ENCODE results near the gene RNF222. TPM values are rescaled to one million over a fixed set of nuclear protein-coding genes. Genes with fewer than 3 reads are reported as not detected.
"Not testable (repeated sequence)": the region's sequence is repeated elsewhere in the genome, so short reads cannot be mapped to it uniquely, and the experiment has no call there.

RNF222 gene
- total and polyA plus RNA-seq, 8 donors = 1.5 TPM; not detected in 7

GRCh38 chr17:8401107-8401506 lies 3.5 kb upstream of the RNF222 start:
- Histone ChIP-seq H3K9me3 (no peaks in the 10 kb centered on the region), H3K4me3 (no peak overlapping the region), H3K27me3 (peaks cover 0 to 53% (median 16%) of the 10 kb centered on the region in 3 donors), H3K36me3 (no peaks in the 10 kb centered on the region), H3K4me1 (no peaks in the 10 kb centered on the region), H3K27ac (no peak overlapping the region)
- intact Hi-C loops (cut with DNase I; ENCODE audit: low total_unique reads) = no loop called here
- no peak for TF ChIP-seq CTCF (IDR thresholded peaks at IDR 0.05)
- TF ChIP-seq EP300 (IDR thresholded peaks at IDR 0.05) = no peak
- no peak for TF ChIP-seq POLR2AphosphoS5 (IDR thresholded peaks at IDR 0.05)
- no peak for TF ChIP-seq POLR2A (IDR thresholded peaks at IDR 0.05)
- DNase-seq = no peak
- WGBS, 5 donors = 76 to 86% (median 82%) methylated on average over 2 of the region's 2 CpGs

- no peak for TF ChIP-seq POLR2A (IDR thresholded peaks at IDR 0.05)
- no peak for DNase-seq
- intact Hi-C loops (cut with DNase I; ENCODE audit: low total_unique reads) = no loop called here
- peaks cover 0 to 59% (median 25%) of the 10 kb centered on the region in 3 donors for H3K27me3 ChIP-seq
- H3K27ac ChIP-seq = no peak overlapping the region
- H3K9me3 ChIP-seq = no peaks in the 10 kb centered on the region
- no peak overlapping the region for H3K4me3 ChIP-seq
- H3K36me3 ChIP-seq = no peaks in the 10 kb centered on the region
- no peaks in the 10 kb centered on the region for H3K4me1 ChIP-seq
- 54 to 67% (median 60%) methylated on average over 6 of the region's 6 CpGs for WGBS, 5 donors
Observed at GRCh38 chr17:8398980-8399379, 1.4 kb upstream of the RNF222 start.

DNA sequence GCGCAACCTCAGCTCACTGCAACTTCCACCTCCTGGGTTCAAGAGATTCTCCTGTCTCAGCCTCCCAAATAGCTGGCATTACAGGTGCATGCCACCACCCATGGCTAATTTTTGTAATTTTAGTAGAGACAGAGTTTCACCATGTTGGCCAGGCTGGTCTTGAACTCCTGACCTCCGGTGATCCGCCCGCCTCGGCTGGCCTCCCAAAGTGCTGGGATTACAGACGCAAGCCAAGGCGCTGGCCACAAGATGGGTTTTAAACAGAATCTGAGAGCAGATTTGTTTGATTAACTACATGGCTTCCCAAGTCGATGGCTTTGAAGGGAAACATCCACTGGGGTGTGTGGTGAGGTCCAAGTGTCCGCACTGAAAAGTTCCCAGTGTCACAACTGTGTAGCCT lies 3.1 kb downstream of the RNF222 start:
- intact Hi-C loops (cut with DNase I; ENCODE audit: low total_unique reads) = not testable (repeated sequence)
- peaks cover 0 to 73% (median 25%) of the 10 kb centered on the region in 3 donors for H3K27me3 ChIP-seq

DNA sequence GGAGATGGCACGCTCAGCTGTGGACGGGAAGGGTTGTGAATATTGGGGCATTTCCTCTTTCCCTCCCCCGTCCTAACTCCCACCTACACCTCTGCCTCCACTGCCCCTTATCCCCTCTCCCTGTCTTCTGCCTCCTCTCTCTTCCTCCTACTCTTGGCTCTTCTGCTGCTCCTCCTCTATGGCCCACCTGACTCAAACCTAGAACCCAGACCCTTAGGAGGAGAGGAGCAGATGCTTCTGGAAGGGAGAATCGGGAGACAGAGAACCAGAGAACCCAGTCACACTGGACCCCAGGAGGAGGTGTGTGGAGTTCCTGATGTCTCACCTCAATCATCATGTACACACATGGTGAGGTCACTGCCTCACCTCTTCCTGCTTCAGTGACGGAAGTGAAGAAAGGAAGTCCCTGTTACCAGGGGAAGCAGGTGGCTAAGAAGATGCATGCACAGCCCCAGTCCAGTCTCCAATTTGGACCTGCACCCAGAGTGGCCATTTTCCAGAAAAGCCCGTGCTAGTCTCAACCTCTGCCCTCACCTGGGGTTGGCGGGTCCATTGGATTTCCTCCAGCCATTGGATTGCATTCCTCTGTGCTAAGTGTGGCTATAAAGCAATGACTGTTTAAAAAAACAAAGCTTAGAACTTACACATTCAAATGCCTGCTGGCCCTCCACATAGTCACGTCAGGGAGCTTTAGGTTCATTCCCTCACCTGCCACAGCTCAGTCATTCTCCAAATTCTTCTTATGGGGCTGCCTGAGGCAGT lies 4.0 kb downstream of the RNF222 start:
- Histone ChIP-seq H3K4me1 (peaks cover 0 to 4% (median 0%) of the 10 kb centered on the region in 4 donors), H3K9me3 (no peaks in the 10 kb centered on the region), H3K4me3 (no peak overlapping the region), H3K27me3 (peaks cover 0 to 64% (median 25%) of the 10 kb centered on the region in 3 donors), H3K27ac (no peak overlapping the region), H3K36me3 (no peaks in the 10 kb centered on the region)
- peak in 1 of 2 donors; percentile 65 for DNase-seq
- intact Hi-C loops (cut with DNase I; ENCODE audit: low total_unique reads) = no loop called here
- TF ChIP-seq POLR2AphosphoS5 (IDR thresholded peaks at IDR 0.05) (peak in 1 of 3 donors; percentile 40), POLR2A (IDR thresholded peaks at IDR 0.05) (no peak), CTCF (IDR thresholded peaks at IDR 0.05) (no peak), EP300 (IDR thresholded peaks at IDR 0.05) (no peak)
- WGBS, 5 donors = 52 to 71% (median 54%) methylated on average over 7 to 8 of the region's 8 CpGs

More for the DNA sequence above, 3.1 kb downstream of the RNF222 start:
- H3K4me1 ChIP-seq, DNase-seq, H3K9me3 ChIP-seq, H3K4me3 ChIP-seq, H3K36me3 ChIP-seq, H3K27ac ChIP-seq: not testable (repeated sequence)
- WGBS, 5 donors = 78 to 88% (median 86%) methylated on average over 9 of the region's 9 CpGs

DNA sequence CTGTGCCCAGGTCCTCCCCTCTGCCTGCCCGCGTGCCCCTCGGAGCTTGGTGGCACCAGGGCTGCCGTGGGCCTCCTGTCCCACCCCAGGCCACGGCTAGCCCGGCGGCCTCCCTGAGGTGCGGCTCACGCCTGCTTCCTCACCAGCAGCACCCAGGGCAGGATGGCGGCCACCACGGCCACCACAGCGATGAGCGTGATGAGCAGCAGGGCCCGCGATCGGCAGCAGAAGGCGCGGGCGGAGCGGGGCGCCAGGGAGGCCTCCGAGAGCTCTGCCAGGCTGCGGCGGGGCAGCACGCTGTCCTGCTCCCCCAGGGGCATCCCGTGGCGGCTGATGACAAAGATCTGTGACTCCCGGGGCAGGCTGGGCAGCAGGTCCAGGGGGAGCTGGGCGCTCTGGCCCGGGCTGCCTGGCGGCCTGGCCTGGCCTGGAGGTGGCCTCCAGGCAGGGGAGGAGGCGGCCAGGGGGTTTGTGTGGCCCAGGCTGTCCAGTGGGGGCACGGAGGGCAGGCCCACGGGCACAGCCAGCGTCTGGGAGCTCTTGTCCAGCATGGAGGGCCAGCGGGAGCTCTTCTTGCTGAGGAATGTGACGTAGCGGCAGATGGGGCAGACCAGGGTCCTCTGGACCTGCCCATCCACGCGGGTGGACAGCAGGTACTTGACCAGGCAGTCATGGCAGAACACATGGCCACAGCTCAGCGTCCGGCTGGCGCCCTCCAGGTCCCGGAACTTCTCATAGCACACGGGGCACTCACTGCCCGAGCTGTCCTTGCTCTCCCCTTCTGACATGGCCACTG lies 4.8 kb downstream of the RNF222 start:
- H3K36me3 ChIP-seq = no peaks in the 10 kb centered on the region
- TF ChIP-seq POLR2AphosphoS5 (IDR thresholded peaks at IDR 0.05) (no peak), POLR2A (IDR thresholded peaks at IDR 0.05) (no peak), CTCF (IDR thresholded peaks at IDR 0.05) (no peak), EP300 (IDR thresholded peaks at IDR 0.05) (no peak)
- DNase-seq = no peak
- no peaks in the 10 kb centered on the region for H3K9me3 ChIP-seq
- H3K4me3 ChIP-seq = no peak overlapping the region
- H3K27ac ChIP-seq = no peak overlapping the region
- peaks cover 0 to 57% (median 24%) of the 10 kb centered on the region in 3 donors for H3K27me3 ChIP-seq
- intact Hi-C loops (cut with DNase I; ENCODE audit: low total_unique reads) = no loop called here
- peaks cover 0 to 4% (median 0%) of the 10 kb centered on the region in 4 donors for H3K4me1 ChIP-seq
- WGBS, 5 donors = 84 to 93% (median 85%) methylated on average over 13 to 46 of the region's 46 CpGs

Measured in stomach (tissue), 9 donors.